Measurements from ENCODE around the gene DCUN1D4. TPM values are rescaled to one million over a fixed set of nuclear protein-coding genes. Genes with fewer than 3 reads are reported as not detected.

The DCUN1D4 gene
- total and polyA plus RNA-seq, 4 donors, result 15.2 to 33.9 (median 21.8) TPM

DNA sequence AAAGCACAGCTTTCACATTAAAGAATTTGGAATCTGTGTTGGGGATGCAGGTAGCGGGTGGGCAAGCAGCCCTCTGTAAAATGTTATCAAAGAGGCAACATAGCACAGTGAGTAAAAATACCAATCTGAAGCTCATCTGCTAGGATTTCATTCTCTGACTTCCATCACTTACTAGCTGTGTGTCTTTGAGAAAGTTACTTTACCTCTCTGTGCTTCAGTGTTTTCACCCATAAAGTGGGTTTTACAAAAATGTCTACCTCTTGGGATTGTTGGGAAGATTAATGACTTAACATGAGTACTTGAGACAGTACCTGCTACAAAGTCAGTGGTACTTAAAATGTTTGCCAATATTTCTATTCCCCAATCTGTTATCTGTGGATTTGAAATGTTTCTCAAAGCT is 7.9 kb upstream of the DCUN1D4 start:
- no peak for DNase-seq (ENCODE audit: low spot score)
- Histone ChIP-seq H3K36me3 (ENCODE audit: control insufficient read depth in 4 of 4, insufficient read depth in 3 of 4, low read depth in 1 of 4, low read length in 3 of 4) (no peaks in the 10 kb centered on the region), H3K27me3 (ENCODE audit: control insufficient read depth in 4 of 4, insufficient read depth in 4 of 4, low read length in 3 of 4) (no peaks in the 10 kb centered on the region), H3K9ac (ENCODE audit: low read depth in 1 of 2, low read length in 2 of 2) (no peak overlapping the region), H3K4me3 (ENCODE audit: low read depth in 1 of 3, low read length in 3 of 3) (no peak overlapping the region), H3K9me3 (ENCODE audit: control insufficient read depth in 4 of 4, low read length in 3 of 4) (no peaks in the 10 kb centered on the region), H3K27ac (ENCODE audit: low read depth in 1 of 2, low read length in 2 of 2) (no peak overlapping the region), H3K4me1 (ENCODE audit: control insufficient read depth in 4 of 4, insufficient read depth in 4 of 4, low read length in 3 of 4) (no peaks in the 10 kb centered on the region)
- TF ChIP-seq, protein P1, sequence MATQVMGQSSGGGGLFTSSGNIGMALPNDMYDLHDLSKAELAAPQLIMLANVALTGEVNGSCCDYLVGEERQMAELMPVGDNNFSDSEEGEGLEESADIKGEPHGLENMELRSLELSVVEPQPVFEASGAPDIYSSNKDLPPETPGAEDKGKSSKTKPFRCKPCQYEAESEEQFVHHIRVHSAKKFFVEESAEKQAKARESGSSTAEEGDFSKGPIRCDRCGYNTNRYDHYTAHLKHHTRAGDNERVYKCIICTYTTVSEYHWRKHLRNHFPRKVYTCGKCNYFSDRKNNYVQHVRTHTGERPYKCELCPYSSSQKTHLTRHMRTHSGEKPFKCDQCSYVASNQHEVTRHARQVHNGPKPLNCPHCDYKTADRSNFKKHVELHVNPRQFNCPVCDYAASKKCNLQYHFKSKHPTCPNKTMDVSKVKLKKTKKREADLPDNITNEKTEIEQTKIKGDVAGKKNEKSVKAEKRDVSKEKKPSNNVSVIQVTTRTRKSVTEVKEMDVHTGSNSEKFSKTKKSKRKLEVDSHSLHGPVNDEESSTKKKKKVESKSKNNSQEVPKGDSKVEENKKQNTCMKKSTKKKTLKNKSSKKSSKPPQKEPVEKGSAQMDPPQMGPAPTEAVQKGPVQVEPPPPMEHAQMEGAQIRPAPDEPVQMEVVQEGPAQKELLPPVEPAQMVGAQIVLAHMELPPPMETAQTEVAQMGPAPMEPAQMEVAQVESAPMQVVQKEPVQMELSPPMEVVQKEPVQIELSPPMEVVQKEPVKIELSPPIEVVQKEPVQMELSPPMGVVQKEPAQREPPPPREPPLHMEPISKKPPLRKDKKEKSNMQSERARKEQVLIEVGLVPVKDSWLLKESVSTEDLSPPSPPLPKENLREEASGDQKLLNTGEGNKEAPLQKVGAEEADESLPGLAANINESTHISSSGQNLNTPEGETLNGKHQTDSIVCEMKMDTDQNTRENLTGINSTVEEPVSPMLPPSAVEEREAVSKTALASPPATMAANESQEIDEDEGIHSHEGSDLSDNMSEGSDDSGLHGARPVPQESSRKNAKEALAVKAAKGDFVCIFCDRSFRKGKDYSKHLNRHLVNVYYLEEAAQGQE (IDR thresholded peaks at IDR 0.05), result no peak
- TF ChIP-seq HNF4A (conservative IDR thresholded peaks at IDR 0.05) (no peak), RAD21 (IDR thresholded peaks at IDR 0.05) (no peak), EGR1 (IDR thresholded peaks at IDR 0.05; ENCODE audit: low read depth in 2 of 2) (no peak), FOXA2 (IDR thresholded peaks at IDR 0.05) (no peak), HNF4G (IDR thresholded peaks at IDR 0.05) (no peak), FOXA1 (IDR thresholded peaks at IDR 0.05) (no peak), GABPA (IDR thresholded peaks at IDR 0.05 in 1 of 2, conservative IDR thresholded peaks at IDR 0.05 in 1 of 2) (no peak)
- TF ChIP-seq, protein P2, sequence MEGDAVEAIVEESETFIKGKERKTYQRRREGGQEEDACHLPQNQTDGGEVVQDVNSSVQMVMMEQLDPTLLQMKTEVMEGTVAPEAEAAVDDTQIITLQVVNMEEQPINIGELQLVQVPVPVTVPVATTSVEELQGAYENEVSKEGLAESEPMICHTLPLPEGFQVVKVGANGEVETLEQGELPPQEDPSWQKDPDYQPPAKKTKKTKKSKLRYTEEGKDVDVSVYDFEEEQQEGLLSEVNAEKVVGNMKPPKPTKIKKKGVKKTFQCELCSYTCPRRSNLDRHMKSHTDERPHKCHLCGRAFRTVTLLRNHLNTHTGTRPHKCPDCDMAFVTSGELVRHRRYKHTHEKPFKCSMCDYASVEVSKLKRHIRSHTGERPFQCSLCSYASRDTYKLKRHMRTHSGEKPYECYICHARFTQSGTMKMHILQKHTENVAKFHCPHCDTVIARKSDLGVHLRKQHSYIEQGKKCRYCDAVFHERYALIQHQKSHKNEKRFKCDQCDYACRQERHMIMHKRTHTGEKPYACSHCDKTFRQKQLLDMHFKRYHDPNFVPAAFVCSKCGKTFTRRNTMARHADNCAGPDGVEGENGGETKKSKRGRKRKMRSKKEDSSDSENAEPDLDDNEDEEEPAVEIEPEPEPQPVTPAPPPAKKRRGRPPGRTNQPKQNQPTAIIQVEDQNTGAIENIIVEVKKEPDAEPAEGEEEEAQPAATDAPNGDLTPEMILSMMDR (IDR thresholded peaks at IDR 0.05; ENCODE audit: low read depth, low read length, missing input control), result no peak
- WGBS, result 95% methylated on average over 1 of the region's 1 CpG

DNA sequence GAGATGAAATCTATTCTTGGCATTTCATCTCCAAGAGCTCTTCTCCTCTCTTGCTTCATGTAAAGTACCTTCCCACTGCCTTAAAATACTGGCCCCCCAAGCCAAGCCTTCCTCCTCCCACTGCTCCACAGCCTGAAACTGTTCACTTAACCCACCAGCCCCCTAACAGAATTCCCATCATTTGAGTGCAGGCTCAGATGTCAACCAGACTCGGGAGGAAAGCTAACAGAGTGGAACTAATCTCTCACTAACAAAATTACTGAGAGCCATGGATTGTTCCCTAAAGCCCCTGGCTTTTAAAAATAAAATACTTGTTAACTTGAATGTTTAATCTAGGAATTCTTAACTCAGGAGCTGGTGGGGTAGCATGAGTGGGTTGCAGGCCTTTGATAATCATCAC is 7.1 kb upstream of the DCUN1D4 start:
- Histone ChIP-seq H3K4me3 (ENCODE audit: low read depth in 1 of 3, low read length in 3 of 3) (no peak overlapping the region), H3K27ac (ENCODE audit: low read depth in 1 of 2, low read length in 2 of 2) (no peak overlapping the region), H3K36me3 (ENCODE audit: control insufficient read depth in 4 of 4, insufficient read depth in 3 of 4, low read depth in 1 of 4, low read length in 3 of 4) (no peaks in the 10 kb centered on the region), H3K27me3 (ENCODE audit: control insufficient read depth in 4 of 4, insufficient read depth in 4 of 4, low read length in 3 of 4) (no peaks in the 10 kb centered on the region), H3K9ac (ENCODE audit: low read depth in 1 of 2, low read length in 2 of 2) (no peak overlapping the region), H3K9me3 (ENCODE audit: control insufficient read depth in 4 of 4, low read length in 3 of 4) (no peaks in the 10 kb centered on the region), H3K4me1 (ENCODE audit: control insufficient read depth in 4 of 4, insufficient read depth in 4 of 4, low read length in 3 of 4) (no peaks in the 10 kb centered on the region)
- 82% methylated on average over 1 of the region's 1 CpG for WGBS
- TF ChIP-seq HNF4G (IDR thresholded peaks at IDR 0.05), result no peak
- TF ChIP-seq, protein P2 (IDR thresholded peaks at IDR 0.05; ENCODE audit: low read depth, low read length, missing input control), result no peak
- TF ChIP-seq YY1 (IDR thresholded peaks at IDR 0.05), result no peak
- TF ChIP-seq JUND (IDR thresholded peaks at IDR 0.05), result no peak
- no peak for TF ChIP-seq EGR1 (IDR thresholded peaks at IDR 0.05; ENCODE audit: low read depth in 2 of 2)
- TF ChIP-seq, protein P3, sequence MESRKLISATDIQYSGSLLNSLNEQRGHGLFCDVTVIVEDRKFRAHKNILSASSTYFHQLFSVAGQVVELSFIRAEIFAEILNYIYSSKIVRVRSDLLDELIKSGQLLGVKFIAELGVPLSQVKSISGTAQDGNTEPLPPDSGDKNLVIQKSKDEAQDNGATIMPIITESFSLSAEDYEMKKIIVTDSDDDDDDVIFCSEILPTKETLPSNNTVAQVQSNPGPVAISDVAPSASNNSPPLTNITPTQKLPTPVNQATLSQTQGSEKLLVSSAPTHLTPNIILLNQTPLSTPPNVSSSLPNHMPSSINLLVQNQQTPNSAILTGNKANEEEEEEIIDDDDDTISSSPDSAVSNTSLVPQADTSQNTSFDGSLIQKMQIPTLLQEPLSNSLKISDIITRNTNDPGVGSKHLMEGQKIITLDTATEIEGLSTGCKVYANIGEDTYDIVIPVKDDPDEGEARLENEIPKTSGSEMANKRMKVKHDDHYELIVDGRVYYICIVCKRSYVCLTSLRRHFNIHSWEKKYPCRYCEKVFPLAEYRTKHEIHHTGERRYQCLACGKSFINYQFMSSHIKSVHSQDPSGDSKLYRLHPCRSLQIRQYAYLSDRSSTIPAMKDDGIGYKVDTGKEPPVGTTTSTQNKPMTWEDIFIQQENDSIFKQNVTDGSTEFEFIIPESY (IDR thresholded peaks at IDR 0.05), result no peak
- no peak for TF ChIP-seq HNF4A (conservative IDR thresholded peaks at IDR 0.05)
- TF ChIP-seq, protein P4, sequence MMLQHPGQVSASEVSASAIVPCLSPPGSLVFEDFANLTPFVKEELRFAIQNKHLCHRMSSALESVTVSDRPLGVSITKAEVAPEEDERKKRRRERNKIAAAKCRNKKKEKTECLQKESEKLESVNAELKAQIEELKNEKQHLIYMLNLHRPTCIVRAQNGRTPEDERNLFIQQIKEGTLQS (IDR thresholded peaks at IDR 0.05), result no peak
- TF ChIP-seq FOXA1 (IDR thresholded peaks at IDR 0.05), result no peak
- no peak for TF ChIP-seq RXRA (IDR thresholded peaks at IDR 0.05)
- TF ChIP-seq NR2F2 (IDR thresholded peaks at IDR 0.05), result no peak
- TF ChIP-seq, protein P5, sequence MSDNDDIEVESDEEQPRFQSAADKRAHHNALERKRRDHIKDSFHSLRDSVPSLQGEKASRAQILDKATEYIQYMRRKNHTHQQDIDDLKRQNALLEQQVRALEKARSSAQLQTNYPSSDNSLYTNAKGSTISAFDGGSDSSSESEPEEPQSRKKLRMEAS (IDR thresholded peaks at IDR 0.05), result no peak
- TF ChIP-seq GABPA (IDR thresholded peaks at IDR 0.05 in 1 of 2, conservative IDR thresholded peaks at IDR 0.05 in 1 of 2), result no peak
- TF ChIP-seq SP1 (IDR thresholded peaks at IDR 0.05), result no peak
- TF ChIP-seq FOXA2 (IDR thresholded peaks at IDR 0.05), result no peak
- TF ChIP-seq, protein P1 (IDR thresholded peaks at IDR 0.05), result no peak
- TF ChIP-seq RAD21 (IDR thresholded peaks at IDR 0.05), result no peak
- TF ChIP-seq TAF1 (conservative IDR thresholded peaks at IDR 0.05), result no peak
- no peak for DNase-seq (ENCODE audit: low spot score)

Data from liver (tissue), 9 donors.